HL-60 (cell line): Measurements from ENCODE around the gene TBX4.

ENCODE experiments used
- CTCF ChIP-seq: IDR thresholded peaks from one replicate; pipeline ENCODE4 v1.5.1; 2011; ENCODE audit warnings: low read length, control low read depth, inconsistent platforms; ENCODE audit not compliant: insufficient read depth
- REST ChIP-seq: IDR thresholded peaks from 2 replicates; pipeline ENCODE4 v1.6.1; 2012; ENCODE audit warnings: low read depth; ENCODE audit not compliant: insufficient replicate concordance

DNA sequence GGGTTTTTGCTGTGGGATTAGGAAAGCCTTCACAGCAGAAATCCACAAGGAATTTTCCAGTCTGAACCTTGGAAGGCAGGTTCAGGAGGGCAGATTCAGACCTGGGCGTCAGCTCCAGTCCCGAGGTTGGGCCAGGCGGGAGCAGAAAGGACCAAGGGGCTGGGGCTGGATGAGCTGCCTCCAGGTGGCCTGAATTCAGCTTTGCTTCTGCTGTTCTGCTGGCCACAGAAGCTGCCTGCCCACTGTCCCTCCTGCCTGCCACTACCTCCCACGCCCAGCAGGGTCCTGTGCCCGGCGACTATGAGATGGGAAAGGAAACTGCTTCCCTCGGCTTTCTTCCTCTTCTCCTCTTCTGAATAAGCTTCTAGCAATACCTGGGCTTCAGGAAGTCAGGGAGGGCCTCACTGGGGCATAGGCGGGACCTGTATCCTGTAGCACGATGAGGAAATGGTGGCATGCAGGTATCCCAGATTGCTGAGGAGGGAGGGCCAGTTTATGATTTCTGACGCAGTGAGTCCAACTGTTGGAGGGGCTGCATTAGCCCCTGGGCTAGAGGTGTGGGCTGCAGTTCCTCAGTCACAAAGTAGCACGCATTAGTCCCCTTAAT lies 18.4 kb downstream of the TBX4 start:
- TF ChIP-seq CTCF (no peak), REST (no peak)
